Coronary artery (tissue), 2 donors: Measurements from ENCODE around the gene DPM3.
A peak's percentile ranks its signal among the peaks of the same experiment; 100 is the strongest.

Source experiments
- DNase-seq: peaks from one replicate; pipeline ENCODE4 v3.0.0-alpha.2; 2017; ENCODE audit warnings: low spot score
- H3K27ac ChIP-seq, 2 donors: fragments of 200-600 bp; sonication (generic); one replicate each; pipeline ENCODE4 v1.5.1; 2016 to 2019
- H3K4me3 ChIP-seq: fragments of 200-600 bp; sonication (generic); 2 replicates; pipeline ENCODE4 v1.5.1; 2016; ENCODE audit warnings: mild to moderate bottlenecking, moderate library complexity
- CTCF ChIP-seq: fragments of 200-600 bp; sonication (generic); IDR thresholded peaks from one replicate; pipeline ENCODE4 v1.5.1; 2019; ENCODE audit warnings: antibody characterized with exemption

DPM3 gene

GRCh38 chr1:155133799-155134281 is 6.5 kb downstream of the DPM3 start:
- Histone ChIP-seq H3K27ac (peak overlapping the region; percentile 87 to 100), H3K4me3 (no peak overlapping the region)
- TF ChIP-seq CTCF, result no peak
- peak; percentile 72 for DNase-seq

GRCh38 chr1:155131856-155132255 is 8.5 kb downstream of the DPM3 start:
- no peak for DNase-seq
- Histone ChIP-seq H3K4me3 (no peak overlapping the region), H3K27ac (no peak overlapping the region)
- TF ChIP-seq CTCF, result no peak

- no peak overlapping the region for H3K4me3 ChIP-seq
- H3K27ac ChIP-seq, result no peak overlapping the region
- no peak for TF ChIP-seq CTCF
- no peak for DNase-seq
Observed at GRCh38 chr1:155131285-155131684, 9.0 kb downstream of the DPM3 start.

- Histone ChIP-seq H3K27ac (peak overlapping the region in 1 of 2 donors; percentile 76), H3K4me3 (peak overlapping the region; percentile 78)
- DNase-seq, result no peak
- no peak for TF ChIP-seq CTCF
Observed at GRCh38 chr1:155130272-155131006, 9.9 kb downstream of the DPM3 start.

- H3K27ac ChIP-seq, result peak overlapping the region; percentile 18 to 76
- TF ChIP-seq CTCF, result no peak
- H3K4me3 ChIP-seq, result peak overlapping the region; percentile 78
- no peak for DNase-seq
Observed at GRCh38 chr1:155128755-155129473, 11.4 kb downstream of the DPM3 start.

- no peak for TF ChIP-seq CTCF
- H3K4me3 ChIP-seq, result peak overlapping the region; percentile 78
- peak overlapping the region; percentile 44 to 76 for H3K27ac ChIP-seq
- DNase-seq, result no peak
Observed at GRCh38 chr1:155127967-155128754, 12.2 kb downstream of the DPM3 start.
